Lower lobe of right lung (tissue), 2 donors: ENCODE results near the gene CLK1. TPM values are rescaled to one million over a fixed set of nuclear protein-coding genes. Genes with fewer than 3 reads are reported as not detected.

Experiments used
- ATAC-seq, 2 donors: fragments of 200-7000 bp; cut with Tn5 transposase; one replicate each; pipeline ENCODE4 v1.9.1; 2020 to 2022; ENCODE audit warnings: mild to moderate bottlenecking in 2 of 2, moderate library complexity in 2 of 2
- DNase-seq: peaks from one replicate; pipeline ENCODE4 v3.0.0-alpha.2; 2020
- H3K27ac ChIP-seq: fragments of 200-600 bp; one replicate; pipeline ENCODE4 v1.8.0; 2022
- H3K27me3 ChIP-seq: fragments of 200-600 bp; one replicate; pipeline ENCODE4 v1.8.0; 2022; ENCODE audit warnings: low read depth
- H3K36me3 ChIP-seq: fragments of 200-600 bp; one replicate; pipeline ENCODE4 v1.8.0; 2022; ENCODE audit warnings: mild to moderate bottlenecking
- H3K4me1 ChIP-seq: fragments of 200-600 bp; one replicate; pipeline ENCODE4 v1.8.0; 2022
- H3K4me3 ChIP-seq: fragments of 200-600 bp; one replicate; pipeline ENCODE4 v1.8.0; 2022; ENCODE audit warnings: mild to moderate bottlenecking
- H3K9me3 ChIP-seq: fragments of 200-600 bp; one replicate; pipeline ENCODE4 v1.8.0; 2022
- CTCF ChIP-seq: fragments of 200-600 bp; IDR thresholded peaks from one replicate; pipeline ENCODE4 v1.8.0; 2022; ENCODE audit warnings: antibody characterized with exemption, mild to moderate bottlenecking
- intact Hi-C: fragments of 100-400 bp; cut with DNase I; formaldehyde crosslinking; loops from one replicate; pipeline ENCODE4 v1.11.0; 2022
- long read RNA-seq: library from polyadenylated mRNA; unstranded; transcript quantifications from one replicate; pipeline ENCODE4 v2.0.0, GENCODE V29; 2021
- total RNA-seq: library from RNA; stranded (reverse); fragmentation: NEBNext Ultra II Directional; extraction: Animal tissue kit (Norgen Biotek cat#: 25700); gene quantifications from one replicate; pipeline ENCODE4 v1.2.1, GENCODE V29; 2021
- donor health status: DM: no; HTN: yes; CAD: no; lungs with severe emphysema.

CLK1 gene
- 132 TPM for total RNA-seq
- long read RNA-seq, transcript CLK1-204 (12 exons, 1,682 nt), result minor isoform, 9 of 38 reads
- long read RNA-seq, transcript CLK1-201 (13 exons, 1,888 nt), result minor isoform, 5 of 38 reads
- long read RNA-seq, transcript CLK1-210 (11 exons, 3,208 nt), result major isoform, 24 of 38 reads
- long read RNA-seq, partial matches to known transcripts, result 0 of 38 reads
- long read RNA-seq, other reads (novel, unspliced or antisense), result 0 of 38 reads

GRCh38 chr2:200864176-200865034 is at the start of gene CLK1:
TSS of gene CLK1 (minus strand) at chr2:200864658. CDS start at chr2:200861862, 2,796 bp downstream.
- peak within 1 kb of the TSS; percentile 94 for H3K4me3 ChIP-seq
- intact Hi-C loops, result loop anchor here (10.0 kb wide), 1 partner anchor 50 kb away; the partner anchor contains the start of gene BZW1
- H3K9me3 ChIP-seq, result no peaks in the 10 kb centered on the region
- DNase-seq, result peak; percentile 99
- H3K36me3 ChIP-seq, result peaks cover 18% of the 10 kb centered on the region
- peaks cover 50% of the 10 kb centered on the region for H3K4me1 ChIP-seq
- no peaks in the 10 kb centered on the region for H3K27me3 ChIP-seq
- ATAC-seq, result peak; percentile 96 to 97
- peak within 1 kb of the TSS; percentile 100 for H3K27ac ChIP-seq
- no peak for TF ChIP-seq CTCF

GRCh38 chr2:200913654-200914053 is 49.2 kb upstream of the CLK1 start:
- H3K27me3 ChIP-seq, result no peaks in the 10 kb centered on the region
- no peaks in the 10 kb centered on the region for H3K9me3 ChIP-seq
- ATAC-seq, result no peak
- TF ChIP-seq CTCF, result no peak
- DNase-seq, result no peak
- intact Hi-C loops, result no loop called here
- H3K36me3 ChIP-seq, result peaks cover 98% of the 10 kb centered on the region
- no peak overlapping the region for H3K4me3 ChIP-seq
- no peaks in the 10 kb centered on the region for H3K4me1 ChIP-seq
- H3K27ac ChIP-seq, result no peak overlapping the region

- Histone ChIP-seq H3K36me3 (peaks cover 89% of the 10 kb centered on the region), H3K4me1 (no peaks in the 10 kb centered on the region), H3K27ac (no peak overlapping the region), H3K27me3 (no peaks in the 10 kb centered on the region), H3K9me3 (no peaks in the 10 kb centered on the region), H3K4me3 (no peak overlapping the region)
- intact Hi-C loops, result no loop called here
- no peak for TF ChIP-seq CTCF
- DNase-seq, result no peak
- ATAC-seq, result no peak
Observed at GRCh38 chr2:200909958-200910357, 45.5 kb upstream of the CLK1 start.

GRCh38 chr2:200905618-200906296 is 41.3 kb upstream of the CLK1 start:
- peak; percentile 77 for DNase-seq
- peak; percentile 88 to 89 for ATAC-seq
- Histone ChIP-seq H3K36me3 (peaks cover 75% of the 10 kb centered on the region), H3K9me3 (no peaks in the 10 kb centered on the region), H3K4me1 (no peaks in the 10 kb centered on the region), H3K27ac (no peak overlapping the region), H3K27me3 (no peaks in the 10 kb centered on the region), H3K4me3 (no peak overlapping the region)
- intact Hi-C loops, result no loop called here
- peak; percentile 67 for TF ChIP-seq CTCF

GRCh38 chr2:200901459-200902072 is 37.1 kb upstream of the CLK1 start:
- H3K4me3 ChIP-seq, result no peak overlapping the region
- ATAC-seq (peak; percentile 88 to 91), DNase-seq (peak; percentile 50)
- H3K36me3 ChIP-seq, result peaks cover 79% of the 10 kb centered on the region
- no peak overlapping the region for H3K27ac ChIP-seq
- H3K27me3 ChIP-seq, result no peaks in the 10 kb centered on the region
- intact Hi-C loops, result no loop called here
- H3K4me1 ChIP-seq, result no peaks in the 10 kb centered on the region
- peak; percentile 77 for TF ChIP-seq CTCF
- no peaks in the 10 kb centered on the region for H3K9me3 ChIP-seq
